Pulmonary artery endothelial cell (primary cell): ENCODE measurements around the gene ECM1. TPM values are rescaled to one million over a fixed set of nuclear protein-coding genes. Genes with fewer than 3 reads are reported as not detected.

Experiments
- DNase-seq: peaks from one replicate; pipeline ENCODE4 v3.0.0-alpha.2; 2011; ENCODE audit warnings: low read depth, low spot score
- total RNA-seq: library from RNA; depleted of rRNA; stranded (reverse); fragments of >200 nt; gene quantifications from 2 replicates; pipeline ENCODE4 v1.2.3, GENCODE V29; 2014

The ECM1 gene
- 0.35 and 0.46 TPM in 2 replicates for total RNA-seq

- DNase-seq, result peak; percentile 26
These were observed at the start of gene ECM1 for GRCh38 chr1:150507912-150508864. TSS of gene ECM1 (plus strand) at chr1:150508109. CDS start at chr1:150508210, 101 bp downstream.

- peak; percentile 10 for DNase-seq
These were observed 43.5 kb upstream of the ECM1 start for GRCh38 chr1:150464422-150464826.

- no peak for DNase-seq
These were observed 40.9 kb upstream of the ECM1 start for GRCh38 chr1:150466964-150467363.

GRCh38 chr1:150469291-150469690, 38.6 kb upstream of the ECM1 start:
- DNase-seq, result no peak

GRCh38 chr1:150472601-150473200, 35.2 kb upstream of the ECM1 start:
- no peak for DNase-seq

- no peak for DNase-seq
These were observed 34.2 kb upstream of the ECM1 start for GRCh38 chr1:150473659-150474058.

- DNase-seq, result no peak
These were observed 33.0 kb upstream of the ECM1 start for GRCh38 chr1:150474869-150475268.

GRCh38 chr1:150476754-150477153, 31.2 kb upstream of the ECM1 start:
- no peak for DNase-seq

- no peak for DNase-seq
These were observed 30.6 kb upstream of the ECM1 start for GRCh38 chr1:150477320-150477719.

- no peak for DNase-seq
These were observed 30.2 kb upstream of the ECM1 start for GRCh38 chr1:150477733-150478132.

GRCh38 chr1:150479370-150479769, 28.5 kb upstream of the ECM1 start:
- no peak for DNase-seq

GRCh38 chr1:150479927-150480352, 28.0 kb upstream of the ECM1 start:
- DNase-seq, result no peak

GRCh38 chr1:150484431-150484830, 23.5 kb upstream of the ECM1 start:
- DNase-seq, result no peak

GRCh38 chr1:150484861-150485260, 23.0 kb upstream of the ECM1 start:
- no peak for DNase-seq

GRCh38 chr1:150486966-150487762, 20.7 kb upstream of the ECM1 start, which contains the start of gene TARS2:
TSS of gene TARS2 (plus strand) at chr1:150487419. CDS start at chr1:150487451, 32 bp downstream.
- DNase-seq, result peak; percentile 94

GRCh38 chr1:150487763-150488115, 20.2 kb upstream of the ECM1 start:
- DNase-seq, result no peak

- no peak for DNase-seq
These were observed 14.7 kb upstream of the ECM1 start for GRCh38 chr1:150493175-150493574.

- DNase-seq, result no peak
These were observed 9.6 kb upstream of the ECM1 start for GRCh38 chr1:150498342-150498741.

- no peak for DNase-seq
These were observed 2.5 kb upstream of the ECM1 start for GRCh38 chr1:150505431-150505830.

GRCh38 chr1:150508982-150509381, 1.1 kb downstream of the ECM1 start:
- DNase-seq, result no peak

- no peak for DNase-seq
These were observed 3.6 kb downstream of the ECM1 start for GRCh38 chr1:150511551-150511950.
